HG03196 (cell line): ENCODE results near the gene SYT8.
"Not testable (repeated sequence)": the region's sequence is repeated elsewhere in the genome, so short reads cannot be mapped to it uniquely, and the experiment has no call there.

Source experiments
- ATAC-seq: cut with Tn5 transposase; IDR thresholded peaks from one replicate; pipeline ENCODE4 v1.9.1; 2021; ENCODE audit not compliant: unreplicated experiment

Gene SYT8

GRCh38 chr11:1871531-1871930, 36.7 kb downstream of the SYT8 start:
- ATAC-seq, result no peak

DNA sequence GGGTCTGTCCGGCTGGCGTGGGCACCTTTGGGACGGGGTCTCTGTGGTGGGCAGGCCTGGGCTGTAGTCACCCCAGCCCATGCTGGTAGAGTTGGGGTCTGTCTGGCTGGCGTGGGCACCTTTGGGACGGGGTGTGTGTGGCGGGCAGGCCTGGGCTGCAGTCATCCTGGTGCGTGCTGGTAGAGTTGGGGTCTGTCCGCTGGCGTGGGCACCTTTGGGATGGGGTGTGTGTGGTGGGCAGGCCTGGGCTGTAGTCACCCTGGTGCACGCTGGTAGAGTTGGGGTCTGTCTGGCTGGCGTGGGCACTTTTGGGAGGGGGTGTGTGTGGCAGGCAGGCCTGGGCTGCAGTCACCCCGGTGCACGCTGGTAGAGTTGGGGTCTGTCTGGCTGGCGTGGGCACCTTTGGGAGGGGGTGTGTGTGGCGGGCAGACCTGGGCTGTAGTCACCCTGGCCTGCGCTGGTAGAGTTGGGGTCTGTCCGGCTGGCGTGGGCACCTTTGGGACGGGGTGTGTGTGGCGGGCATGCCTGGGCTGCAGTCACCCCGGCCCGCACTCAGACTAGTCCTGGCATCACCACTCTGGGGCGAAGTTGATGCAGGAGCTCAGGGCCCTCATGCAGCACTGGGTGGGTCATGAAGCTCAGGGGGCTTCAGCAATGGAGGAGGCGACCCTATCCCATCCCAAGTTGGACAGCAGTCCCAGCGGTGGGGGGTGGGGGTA, 37.6 kb downstream of the SYT8 start:
- no peak for ATAC-seq

DNA sequence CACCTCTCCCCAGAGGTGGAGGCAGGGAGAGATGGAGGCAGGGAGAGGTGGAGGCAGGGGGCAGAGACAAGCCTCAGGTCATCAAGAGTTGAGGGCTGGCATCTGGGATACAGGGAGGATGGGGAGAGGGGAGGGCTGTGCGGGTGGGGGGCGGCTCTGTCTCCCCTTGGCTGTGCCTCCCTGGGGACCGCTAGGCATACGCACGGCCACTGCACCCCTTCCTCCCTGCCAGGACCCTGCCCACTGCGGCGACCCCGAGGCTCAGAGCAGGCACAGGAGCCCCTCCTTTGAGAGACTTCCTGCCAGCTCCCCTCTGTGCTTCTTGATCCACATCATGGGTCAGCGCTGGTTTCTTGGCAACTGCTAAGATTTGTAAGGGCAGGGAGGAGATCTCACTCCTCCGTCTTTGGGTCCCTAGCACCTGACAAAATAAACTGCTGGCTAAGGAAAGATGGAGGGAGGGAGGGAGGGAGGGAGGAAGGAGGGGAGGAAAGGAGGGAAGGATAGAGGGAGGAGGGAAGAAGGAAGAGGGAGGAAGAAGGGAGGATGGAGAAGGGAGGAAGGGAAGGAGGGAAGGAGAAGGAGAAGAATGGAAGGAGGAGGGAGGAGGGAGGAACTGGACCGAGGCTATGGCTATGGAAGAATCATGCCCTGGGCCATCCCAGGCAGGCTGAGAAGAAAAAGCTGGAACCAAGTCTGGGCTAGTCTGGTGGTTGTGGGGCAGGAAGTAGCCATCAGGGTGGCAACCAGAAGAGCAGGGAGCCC, 38.4 kb downstream of the SYT8 start:
- no peak for ATAC-seq

- ATAC-seq, result not testable (repeated sequence)
Observed at GRCh38 chr11:1873813-1874150, 39.0 kb downstream of the SYT8 start.

GRCh38 chr11:1874441-1875092, 39.8 kb downstream of the SYT8 start:
- not testable (repeated sequence) for ATAC-seq

DNA sequence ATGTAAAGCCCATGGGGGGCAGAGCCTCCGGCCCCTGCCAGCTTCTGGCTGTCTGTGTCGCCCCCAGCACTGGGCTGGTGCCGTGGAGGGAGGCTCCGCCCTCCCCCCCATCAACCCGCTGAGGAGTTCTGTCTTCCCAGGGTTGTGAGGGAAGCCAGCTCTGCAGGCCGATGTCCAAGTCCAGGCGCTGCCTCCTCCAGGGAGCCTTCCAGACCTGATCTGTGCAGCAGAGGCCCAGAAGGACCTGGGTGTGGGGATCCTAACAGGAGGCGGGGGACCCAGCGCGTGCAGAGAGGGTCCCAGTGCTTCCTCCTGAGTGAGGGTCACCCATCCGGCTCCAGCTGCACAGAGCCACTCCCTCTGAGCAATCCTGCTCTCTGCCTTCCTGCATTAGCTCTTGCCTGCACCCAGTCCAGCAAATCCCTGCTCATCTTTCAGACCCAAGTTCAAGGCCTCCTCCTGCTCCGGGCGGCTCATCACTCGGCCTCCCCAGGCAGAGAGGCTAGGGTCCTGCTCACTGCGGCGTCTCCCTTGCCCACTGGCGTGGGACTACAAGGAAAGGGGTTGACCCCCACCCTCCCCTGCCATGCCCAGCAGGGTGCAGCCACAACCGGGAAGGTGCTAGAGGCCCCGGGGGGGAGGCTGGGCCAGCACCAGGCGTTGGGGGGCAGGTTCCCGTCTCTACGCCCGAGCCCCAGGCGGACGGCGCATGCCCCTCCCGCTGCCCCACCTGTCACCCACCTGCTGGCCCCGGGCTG, 40.5 kb downstream of the SYT8 start:
- no peak for ATAC-seq

DNA sequence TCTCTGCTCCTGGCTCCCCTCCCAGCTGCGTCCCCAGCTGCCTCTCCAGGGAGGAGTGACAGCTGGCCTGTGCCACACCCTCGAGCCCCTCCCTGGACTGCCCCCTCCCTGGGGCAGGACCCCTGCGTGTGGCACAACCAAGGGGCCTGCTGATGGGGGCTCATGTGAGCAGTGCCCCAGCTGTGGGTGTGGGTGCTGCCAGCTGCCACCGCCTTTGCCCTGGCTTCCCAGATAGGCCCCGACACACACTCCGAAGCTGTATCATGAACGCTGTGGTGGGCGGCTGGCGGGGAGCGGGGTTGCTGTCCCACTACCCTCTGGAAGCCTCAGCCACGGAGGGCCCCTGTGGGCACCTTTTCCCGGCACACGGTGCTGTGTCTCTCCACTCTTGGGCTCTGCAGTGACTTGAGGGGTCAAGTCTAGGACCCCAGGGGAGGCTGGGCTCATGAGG, 41.1 kb downstream of the SYT8 start:
- not testable (repeated sequence) for ATAC-seq

GRCh38 chr11:1876361-1877063, 41.7 kb downstream of the SYT8 start:
- no peak for ATAC-seq

DNA sequence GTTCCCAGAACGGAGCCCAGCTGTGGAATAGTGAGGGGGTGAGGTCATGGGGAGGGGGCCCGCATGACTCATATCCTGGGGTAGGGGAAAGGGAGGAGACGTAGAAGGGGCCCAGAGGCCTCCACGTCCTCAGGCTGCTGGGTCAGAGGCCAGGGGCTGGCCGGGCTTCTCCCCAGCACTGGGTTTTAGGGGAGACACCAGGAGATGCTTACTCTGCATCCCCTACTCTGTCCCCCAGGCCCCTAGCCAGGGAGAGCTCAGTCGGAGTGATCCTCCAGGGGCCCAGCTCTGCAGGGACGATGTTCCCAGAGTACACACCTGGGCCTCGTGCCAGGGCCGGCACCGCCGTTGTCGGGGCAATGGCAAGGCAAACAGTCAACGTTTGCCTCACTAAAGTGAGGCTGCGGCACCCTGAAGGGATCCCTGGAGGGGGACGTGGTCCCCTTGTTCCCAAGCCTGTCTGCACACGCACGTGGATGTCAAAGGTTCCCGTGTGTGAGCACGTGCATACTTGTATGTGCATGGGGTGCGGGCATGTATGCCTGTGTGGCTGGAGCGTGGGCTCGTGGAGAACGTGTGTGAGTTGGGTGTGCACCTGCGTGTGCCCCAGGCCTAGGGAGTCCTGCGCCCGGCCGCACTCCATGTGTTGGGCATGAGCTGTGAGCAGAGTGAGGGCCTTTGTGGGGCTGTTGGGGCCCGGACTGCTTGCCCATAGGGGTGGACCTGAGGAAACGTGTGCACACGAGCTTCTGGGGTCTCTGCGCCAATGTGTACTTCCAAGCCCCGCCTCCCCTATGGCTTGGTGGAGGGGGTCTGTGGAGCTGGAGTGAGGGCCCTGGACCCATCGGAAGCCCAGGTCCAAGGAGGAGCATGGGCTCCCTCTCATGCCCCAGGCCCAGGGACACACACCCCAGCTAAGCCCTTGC, 42.7 kb downstream of the SYT8 start:
- ATAC-seq, result no peak

GRCh38 chr11:1878137-1879031, 43.6 kb downstream of the SYT8 start:
- ATAC-seq, result no peak

DNA sequence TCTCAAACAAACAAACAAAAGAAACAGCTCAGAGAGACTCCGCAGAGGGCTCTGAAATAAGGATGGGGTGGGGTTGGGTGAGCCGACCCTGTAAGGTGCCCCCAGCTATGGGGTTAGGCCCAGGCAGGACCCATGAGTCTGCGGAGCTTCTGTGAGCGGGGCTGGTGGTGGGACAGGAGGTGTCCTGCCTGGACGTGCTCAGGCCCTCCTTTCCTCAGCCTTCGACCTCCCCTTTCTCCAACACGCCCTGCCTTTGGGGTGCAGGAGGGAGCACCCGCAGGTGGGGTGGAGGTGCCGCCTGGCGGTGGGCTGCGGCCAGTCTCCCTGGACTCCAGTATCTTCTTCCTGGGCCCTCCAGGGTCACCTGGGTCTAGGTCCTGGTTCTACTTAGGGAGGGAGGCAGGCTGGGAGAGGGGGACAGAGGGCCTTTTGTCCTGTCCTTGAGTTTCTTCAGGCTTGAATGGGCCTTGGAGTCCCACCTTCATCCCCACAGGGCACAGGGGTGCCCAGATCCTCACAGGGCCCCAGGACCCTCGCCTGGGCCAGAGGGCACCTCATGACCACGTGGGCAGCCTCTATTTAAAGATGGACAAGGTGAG, 44.7 kb downstream of the SYT8 start:
- no peak for ATAC-seq

DNA sequence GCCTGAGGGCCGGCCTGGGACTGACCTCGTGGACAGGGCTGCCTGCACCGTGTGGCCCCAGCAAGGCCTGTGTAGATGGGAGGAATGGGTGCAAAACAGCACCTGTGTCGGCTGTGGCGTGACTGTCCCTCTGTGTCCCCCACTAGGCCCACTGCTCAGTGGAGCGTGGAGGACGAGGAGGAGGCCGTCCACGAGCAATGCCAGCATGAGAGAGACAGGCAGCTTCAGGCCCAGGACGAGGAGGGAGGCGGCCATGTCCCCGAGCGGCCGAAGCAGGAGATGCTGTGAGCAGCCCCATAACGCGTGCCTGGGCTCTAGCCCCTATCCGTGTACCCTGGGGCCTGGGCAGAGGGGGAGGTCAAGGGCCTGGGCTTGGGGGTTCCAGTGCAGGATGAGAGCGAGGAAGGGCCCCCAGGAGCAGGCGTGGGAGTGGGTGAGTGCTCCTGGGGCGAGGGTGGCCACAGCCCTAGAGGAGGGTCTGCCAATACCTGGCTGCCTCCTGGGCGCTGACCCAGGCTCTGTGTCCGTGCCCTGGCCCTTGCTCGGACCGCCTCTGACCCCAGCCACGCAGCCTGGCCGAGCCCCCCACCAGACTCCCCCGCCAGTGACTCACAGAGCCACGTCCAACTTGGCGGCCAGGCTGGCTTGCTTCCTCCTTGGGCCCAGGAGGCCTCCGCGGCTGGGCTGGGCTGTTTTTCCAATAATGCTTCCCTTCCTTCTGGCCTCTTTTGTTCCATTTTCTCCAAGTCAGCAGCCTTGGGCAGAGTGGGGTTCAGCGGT, 45.3 kb downstream of the SYT8 start:
- no peak for ATAC-seq

- no peak for ATAC-seq
Observed at GRCh38 chr11:1880746-1881441, 46.1 kb downstream of the SYT8 start.

DNA sequence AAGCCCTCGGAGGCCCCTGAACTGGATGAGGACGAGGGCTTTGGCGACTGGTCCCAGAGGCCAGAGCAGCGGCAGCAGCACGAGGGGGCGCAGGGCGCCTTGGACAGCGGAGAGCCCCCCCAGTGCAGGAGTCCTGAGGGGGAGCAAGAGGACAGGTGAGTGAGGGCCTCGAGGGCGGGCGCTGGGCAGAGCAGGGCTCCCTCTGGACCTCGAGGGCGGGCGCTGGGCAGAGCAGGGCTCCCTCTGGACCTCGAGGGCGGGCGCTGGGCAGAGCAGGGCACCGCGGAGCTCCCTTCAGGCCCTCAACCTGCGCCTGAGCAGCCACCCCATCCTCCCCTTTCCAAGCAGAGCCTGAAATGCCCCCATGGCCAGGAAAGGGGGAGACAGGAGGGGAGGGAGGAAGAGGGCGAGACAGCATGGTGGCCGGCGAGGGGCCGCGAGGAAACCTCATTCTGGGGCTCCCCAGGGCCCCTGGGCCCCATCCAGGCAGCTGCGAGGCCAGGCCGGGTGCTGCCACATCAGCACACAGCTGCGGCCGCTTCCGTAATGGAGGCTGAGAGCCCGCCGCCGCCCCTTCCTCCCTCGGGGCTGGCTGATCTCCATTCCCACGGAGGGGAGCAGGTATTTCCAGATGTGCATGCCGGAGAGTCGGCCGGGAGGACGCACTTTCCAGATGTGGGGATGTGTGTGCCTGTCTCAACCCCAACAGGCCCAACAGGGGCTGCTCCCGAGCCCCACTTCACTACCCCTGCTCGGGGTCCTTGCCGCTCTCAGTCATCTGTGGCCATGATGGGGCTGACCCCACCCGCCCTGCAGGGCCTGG, 46.9 kb downstream of the SYT8 start:
- ATAC-seq, result no peak

DNA sequence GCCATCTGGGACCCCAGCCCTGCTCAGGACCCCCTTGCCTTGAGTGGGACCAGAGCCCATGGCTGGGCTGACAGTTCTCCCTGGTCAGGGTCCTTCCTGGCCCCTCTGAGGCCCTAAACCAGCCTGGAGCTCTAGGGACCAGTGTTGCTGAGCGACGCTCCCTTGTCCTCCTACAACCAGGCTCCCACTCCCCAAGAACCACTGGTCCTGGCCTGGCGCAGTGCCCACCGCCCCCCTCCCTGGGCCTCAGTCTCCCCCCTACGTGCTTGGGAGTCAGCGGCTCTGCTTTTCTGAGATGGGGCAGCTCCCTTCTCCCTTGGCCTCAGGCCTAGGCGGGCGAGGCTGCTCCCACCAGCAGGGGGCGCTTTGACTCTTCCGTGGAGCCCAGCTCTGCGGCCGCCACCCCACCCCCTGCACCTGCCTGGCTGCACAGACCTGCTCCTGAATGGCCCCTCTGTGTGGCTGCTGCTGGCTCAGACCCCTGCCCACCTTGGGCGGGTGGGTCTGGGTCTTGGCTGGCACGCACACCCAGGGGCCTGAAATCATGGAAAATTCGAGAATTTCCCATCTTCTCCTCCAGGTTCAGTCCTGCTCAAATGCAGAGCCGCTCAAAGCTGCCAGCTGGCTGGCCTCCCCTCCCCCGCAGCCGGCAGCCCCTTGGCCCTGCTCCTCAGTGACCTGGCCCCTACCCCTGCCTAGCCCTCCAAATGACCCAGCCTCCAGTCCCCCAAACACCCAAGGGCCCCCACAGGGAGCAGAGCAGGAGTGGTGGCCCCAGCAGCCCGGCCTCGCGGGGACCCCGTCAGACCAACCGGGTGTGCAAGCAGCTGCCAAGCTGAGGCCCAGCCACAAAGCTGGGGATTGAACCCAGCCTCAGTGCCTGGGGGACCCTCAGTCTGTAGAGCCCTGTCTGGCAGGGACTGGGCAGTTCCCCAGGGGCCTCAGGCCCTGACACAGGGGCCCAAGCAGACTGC, 47.8 kb downstream of the SYT8 start:
- no peak for ATAC-seq
